D341Med (cell line): Measurements from ENCODE around the gene SLC25A27.

ENCODE experiments used
- DNase-seq: peaks from one replicate; pipeline ENCODE4 v3.0.0; 2012; ENCODE audit warnings: low spot score

SLC25A27 gene

DNA sequence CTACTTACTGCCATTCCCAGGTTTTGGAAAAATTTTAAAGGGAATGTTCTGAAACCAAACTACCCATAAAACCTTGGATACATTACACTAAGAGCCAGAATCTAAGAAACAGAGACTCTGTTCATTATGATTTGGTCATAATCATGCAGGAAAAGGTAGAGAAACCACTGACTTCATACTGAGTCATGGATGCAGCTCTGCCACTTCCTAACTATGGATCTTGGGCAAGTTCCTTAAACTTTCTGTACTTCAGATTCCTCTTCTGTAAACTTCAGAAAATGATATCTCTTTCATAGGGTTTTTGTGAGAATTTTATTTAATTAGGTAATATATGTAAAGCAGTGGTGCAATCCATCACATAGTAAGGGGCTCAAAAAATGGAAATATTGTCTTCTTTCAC lies 62.4 kb downstream of the SLC25A27 start:
- DNase-seq: no peak

GRCh38 chr6:46719099-46719498 lies 66.3 kb downstream of the SLC25A27 start:
- no peak for DNase-seq

- DNase-seq: no peak
Observed at GRCh38 chr6:46720401-46720800, 67.6 kb downstream of the SLC25A27 start.
